CD4-positive, alpha-beta T cell (primary cell): ENCODE measurements around the gene FMO4. TPM values are rescaled to one million over a fixed set of nuclear protein-coding genes. Genes with fewer than 3 reads are reported as not detected.

ENCODE experiments used
- ATAC-seq: fragments of 200-7000 bp; cut with Tn5 transposase; one replicate; pipeline ENCODE4 v1.10.0; 2022; ENCODE audit warnings: mild to moderate bottlenecking; ENCODE audit not compliant: poor library complexity
- CTCF ChIA-PET: fragments of 350-600 bp; sonication (Branson Sonifier 250); formaldehyde crosslinking; loops from one replicate; lab custom pipeline; 2021; ENCODE audit warnings: antibody characterized with exemption, inconsistent platforms; lab: Charles Lee
- POLR2A ChIA-PET: fragments of 350-600 bp; sonication (Branson Sonifier 250); formaldehyde crosslinking; loops from one replicate; lab custom pipeline; 2021; ENCODE audit warnings: antibody characterized with exemption, inconsistent platforms; lab: Charles Lee
- DNase-seq, 14 experiments: peaks; one replicate each; pipeline ENCODE4 v3.0.0-alpha.2; 2013 to 2020; ENCODE audit warnings: mixed read lengths in 2 of 14
- H3K27ac ChIP-seq, 2 donors: one replicate each; pipeline versions ENCODE4 v1.5.1 to v1.7.0; 2013; ENCODE audit warnings: low read length in 2 of 2, low read depth in 1 of 2, mild to moderate bottlenecking in 1 of 2
- H3K27me3 ChIP-seq, 2 experiments: 1 replicate in 1 of 2; 2 replicates in 1 of 2; pipeline versions ENCODE4 v1.6.1 to v1.7.0; 2013; ENCODE audit warnings: low read length in 2 of 2, control low read depth in 1 of 2, mild to moderate bottlenecking in 1 of 2, moderate library complexity in 1 of 2; ENCODE audit not compliant: insufficient read depth in 2 of 2, control insufficient read depth in 1 of 2
- H3K36me3 ChIP-seq: one replicate; pipeline ENCODE4 v1.6.1; 2013; ENCODE audit warnings: low read length, control low read depth; ENCODE audit not compliant: insufficient read depth
- H3K4me1 ChIP-seq: one replicate; pipeline ENCODE4 v1.6.1; 2013; ENCODE audit warnings: low read length, control low read depth; ENCODE audit not compliant: insufficient read depth
- H3K4me3 ChIP-seq: one replicate; pipeline ENCODE4 v1.5.1; 2013; ENCODE audit warnings: mild to moderate bottlenecking, low read length, moderate library complexity
- H3K9me3 ChIP-seq, 2 experiments: 1 replicate in 1 of 2; 2 replicates in 1 of 2; pipeline versions ENCODE4 v1.6.1 to v1.7.0; 2013; ENCODE audit warnings: low read length in 2 of 2, mild to moderate bottlenecking in 2 of 2, control low read depth in 1 of 2, moderate library complexity in 1 of 2; ENCODE audit not compliant: control insufficient read depth in 1 of 2, insufficient read depth in 1 of 2
- H3K27ac Mint-ChIP-seq: one replicate; pipeline ENCODE4 v1.8.0; 2020; ENCODE audit warnings: mixed read lengths
- H3K27me3 Mint-ChIP-seq: one replicate; pipeline ENCODE4 v1.8.0; 2021; ENCODE audit warnings: mixed read lengths
- H3K36me3 Mint-ChIP-seq: one replicate; pipeline ENCODE4 v1.8.0; 2021; ENCODE audit warnings: low read depth, mixed read lengths
- H3K4me1 Mint-ChIP-seq: one replicate; pipeline ENCODE4 v1.8.0; 2021; ENCODE audit warnings: low read depth, mixed read lengths
- H3K4me3 Mint-ChIP-seq: one replicate; pipeline ENCODE4 v1.8.0; 2020; ENCODE audit warnings: mild to moderate bottlenecking, mixed read lengths
- H3K9me3 Mint-ChIP-seq: one replicate; pipeline ENCODE4 v1.8.0; 2020; ENCODE audit warnings: mixed read lengths
- intact Hi-C, 2 experiments: fragments of 100-400 bp; cut with DNase I in 1 of 2; cut with micrococcal nuclease in 1 of 2; formaldehyde crosslinking; loops; one replicate each; pipeline versions ENCODE4 v1.15.1 to v1.9.0; 2023 to 2025; cut with DNase I, micrococcal nuclease
- total RNA-seq, 174 experiments: library from RNA in 2 of 174; stranded (reverse) in 2 of 174; gene quantifications; one replicate each; pipeline ENCODE4 v1.2.3 and lab custom pipeline; 2021 to 2026
- TF ChIP-seq, protein P1 (sequence below): fragments of 200-600 bp; IDR thresholded peaks from one replicate; pipeline ENCODE4 v1.8.0; 2022; ENCODE audit warnings: antibody characterized with exemption, mild to moderate bottlenecking

FMO4 gene
- total RNA-seq, 2 experiments from 2014 or later, result 0.70 to 1.1 TPM

DNA sequence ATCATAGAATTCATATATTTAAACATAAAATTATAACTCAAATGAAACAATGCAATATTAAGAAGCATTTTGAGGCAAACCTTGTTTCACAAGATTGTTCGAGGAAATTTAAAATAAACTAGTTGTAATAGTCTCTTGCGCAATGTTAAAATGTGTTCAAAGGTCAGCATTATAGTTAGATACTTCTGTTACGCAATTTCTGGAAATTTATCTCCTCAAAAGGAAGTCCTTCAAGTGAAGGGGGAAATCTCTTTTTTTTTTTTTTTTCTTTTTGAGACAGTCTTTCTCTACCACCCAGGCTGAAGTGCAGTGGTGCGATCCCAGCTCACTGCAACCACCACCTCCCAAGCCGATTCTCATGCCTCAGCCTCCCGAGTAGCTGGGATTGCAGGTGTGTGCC lies 52.1 kb downstream of the FMO4 start:
- Histone ChIP-seq H3K9me3 (peaks cover 0 to 3% of the 10 kb centered on the region in 2 experiments), H3K27me3 (no peaks in the 10 kb centered on the region), H3K4me1 (no peaks in the 10 kb centered on the region), H3K4me3 (no peak overlapping the region), H3K36me3 (no peaks in the 10 kb centered on the region), H3K27ac (no peak overlapping the region)
- no peak overlapping the region for H3K4me3 Mint-ChIP-seq
- TF ChIP-seq, protein P1, sequence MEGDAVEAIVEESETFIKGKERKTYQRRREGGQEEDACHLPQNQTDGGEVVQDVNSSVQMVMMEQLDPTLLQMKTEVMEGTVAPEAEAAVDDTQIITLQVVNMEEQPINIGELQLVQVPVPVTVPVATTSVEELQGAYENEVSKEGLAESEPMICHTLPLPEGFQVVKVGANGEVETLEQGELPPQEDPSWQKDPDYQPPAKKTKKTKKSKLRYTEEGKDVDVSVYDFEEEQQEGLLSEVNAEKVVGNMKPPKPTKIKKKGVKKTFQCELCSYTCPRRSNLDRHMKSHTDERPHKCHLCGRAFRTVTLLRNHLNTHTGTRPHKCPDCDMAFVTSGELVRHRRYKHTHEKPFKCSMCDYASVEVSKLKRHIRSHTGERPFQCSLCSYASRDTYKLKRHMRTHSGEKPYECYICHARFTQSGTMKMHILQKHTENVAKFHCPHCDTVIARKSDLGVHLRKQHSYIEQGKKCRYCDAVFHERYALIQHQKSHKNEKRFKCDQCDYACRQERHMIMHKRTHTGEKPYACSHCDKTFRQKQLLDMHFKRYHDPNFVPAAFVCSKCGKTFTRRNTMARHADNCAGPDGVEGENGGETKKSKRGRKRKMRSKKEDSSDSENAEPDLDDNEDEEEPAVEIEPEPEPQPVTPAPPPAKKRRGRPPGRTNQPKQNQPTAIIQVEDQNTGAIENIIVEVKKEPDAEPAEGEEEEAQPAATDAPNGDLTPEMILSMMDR, result no peak
- H3K4me1 Mint-ChIP-seq, result no peaks in the 10 kb centered on the region
- peaks cover 9% of the 10 kb centered on the region for H3K27me3 Mint-ChIP-seq
- H3K36me3 Mint-ChIP-seq, result no peaks in the 10 kb centered on the region
- intact Hi-C loops, result no loop called here
- H3K9me3 Mint-ChIP-seq, result peaks cover 5% of the 10 kb centered on the region
- ChIA-PET POLR2A (no interaction called here), CTCF (no interaction called here)
- DNase-seq, result no peak
- no peak for ATAC-seq
- H3K27ac Mint-ChIP-seq, result no peak overlapping the region

DNA sequence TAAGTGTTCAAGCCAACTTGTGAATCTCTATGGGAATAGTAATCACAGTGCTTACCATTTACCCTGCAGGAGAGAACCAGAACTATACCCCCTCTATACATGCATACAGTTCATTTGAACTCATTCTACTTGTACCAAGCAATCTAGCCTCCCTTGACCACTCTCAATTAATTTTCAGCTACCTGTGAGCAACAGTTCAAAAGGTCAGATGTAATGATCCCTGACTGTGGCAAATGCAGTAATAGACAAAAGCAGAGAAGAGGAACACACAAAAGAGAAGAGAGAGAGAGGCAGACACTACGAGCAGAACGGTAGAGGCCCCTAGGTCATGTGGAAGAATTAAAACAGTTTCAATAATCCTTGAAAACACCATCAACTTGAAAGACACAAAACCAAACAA lies 52.8 kb downstream of the FMO4 start:
- Mint-ChIP-seq H3K27ac (no peak overlapping the region), H3K9me3 (peaks cover 5% of the 10 kb centered on the region), H3K4me1 (no peaks in the 10 kb centered on the region), H3K36me3 (no peaks in the 10 kb centered on the region), H3K4me3 (no peak overlapping the region), H3K27me3 (peaks cover 8% of the 10 kb centered on the region)
- no peak overlapping the region for H3K27ac ChIP-seq
- H3K27me3 ChIP-seq, result no peaks in the 10 kb centered on the region
- DNase-seq, result no peak
- H3K4me3 ChIP-seq, result no peak overlapping the region
- no peak for ATAC-seq
- TF ChIP-seq, protein P1, result no peak
- no peaks in the 10 kb centered on the region for H3K36me3 ChIP-seq
- ChIA-PET POLR2A (no interaction called here), CTCF (no interaction called here)
- intact Hi-C loops, result no loop called here
- peaks cover 0 to 3% of the 10 kb centered on the region in 2 experiments for H3K9me3 ChIP-seq
- H3K4me1 ChIP-seq, result no peaks in the 10 kb centered on the region

DNA sequence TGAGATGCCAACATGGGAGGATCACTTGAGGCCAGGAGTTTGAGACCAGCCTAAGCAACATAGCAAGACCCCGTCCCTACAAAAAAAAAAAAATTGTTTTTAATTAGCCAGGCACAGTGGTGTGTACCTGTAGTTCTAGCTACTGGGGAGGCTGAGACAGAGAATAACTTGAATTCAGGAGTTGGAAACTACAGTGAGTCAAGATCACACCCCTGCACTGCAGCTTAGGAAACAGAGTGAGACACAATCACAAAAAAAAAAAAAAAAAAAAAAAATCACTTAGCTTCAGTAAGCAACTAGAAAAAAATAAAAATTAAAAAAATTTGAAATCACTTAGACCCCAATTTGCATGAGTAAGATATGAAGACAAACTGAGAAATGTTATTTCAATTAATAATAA lies 53.5 kb downstream of the FMO4 start:
- Histone ChIP-seq H3K4me1 (no peaks in the 10 kb centered on the region), H3K27ac (no peak overlapping the region), H3K36me3 (no peaks in the 10 kb centered on the region), H3K27me3 (no peaks in the 10 kb centered on the region), H3K4me3 (no peak overlapping the region), H3K9me3 (peaks cover 0 to 3% of the 10 kb centered on the region in 2 experiments)
- TF ChIP-seq, protein P1, result no peak
- CTCF ChIA-PET, result interaction anchor here (1.4 kb wide), 1 partner anchor 11 kb away, joined by 3 read pairs; no protein-coding TSS in a partner anchor
- H3K27ac Mint-ChIP-seq, result no peak overlapping the region
- no peaks in the 10 kb centered on the region for H3K36me3 Mint-ChIP-seq
- ATAC-seq (no peak), DNase-seq (no peak)
- intact Hi-C loops, result no loop called here
- no peak overlapping the region for H3K4me3 Mint-ChIP-seq
- H3K27me3 Mint-ChIP-seq, result peaks cover 3% of the 10 kb centered on the region
- H3K9me3 Mint-ChIP-seq, result peaks cover 2% of the 10 kb centered on the region
- no peaks in the 10 kb centered on the region for H3K4me1 Mint-ChIP-seq
- POLR2A ChIA-PET, result no interaction called here
